ENCODE results near the gene ULK2.

DNA sequence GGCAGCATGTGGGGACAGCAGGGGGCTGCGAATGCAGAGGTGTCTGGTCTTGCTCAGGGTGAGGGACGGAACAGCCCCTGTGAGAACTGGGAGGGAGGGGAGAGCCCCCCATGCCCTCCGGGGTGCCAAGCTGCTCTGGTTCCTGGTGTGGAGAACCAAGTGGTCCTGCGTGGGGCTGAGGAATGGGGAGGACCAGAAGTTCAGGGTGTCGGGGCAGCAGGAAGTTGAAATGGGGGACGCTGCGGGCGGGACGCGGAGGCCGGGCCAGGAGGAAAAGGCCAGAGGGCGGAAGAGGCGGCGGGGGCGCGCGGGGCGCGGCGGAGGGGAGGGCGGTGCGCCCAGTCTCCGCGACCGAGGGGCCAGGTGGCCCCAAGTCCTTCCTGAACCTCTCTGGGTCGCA is 123.2 kb downstream of the ULK2 start:
- TF ChIP-seq, protein P1, sequence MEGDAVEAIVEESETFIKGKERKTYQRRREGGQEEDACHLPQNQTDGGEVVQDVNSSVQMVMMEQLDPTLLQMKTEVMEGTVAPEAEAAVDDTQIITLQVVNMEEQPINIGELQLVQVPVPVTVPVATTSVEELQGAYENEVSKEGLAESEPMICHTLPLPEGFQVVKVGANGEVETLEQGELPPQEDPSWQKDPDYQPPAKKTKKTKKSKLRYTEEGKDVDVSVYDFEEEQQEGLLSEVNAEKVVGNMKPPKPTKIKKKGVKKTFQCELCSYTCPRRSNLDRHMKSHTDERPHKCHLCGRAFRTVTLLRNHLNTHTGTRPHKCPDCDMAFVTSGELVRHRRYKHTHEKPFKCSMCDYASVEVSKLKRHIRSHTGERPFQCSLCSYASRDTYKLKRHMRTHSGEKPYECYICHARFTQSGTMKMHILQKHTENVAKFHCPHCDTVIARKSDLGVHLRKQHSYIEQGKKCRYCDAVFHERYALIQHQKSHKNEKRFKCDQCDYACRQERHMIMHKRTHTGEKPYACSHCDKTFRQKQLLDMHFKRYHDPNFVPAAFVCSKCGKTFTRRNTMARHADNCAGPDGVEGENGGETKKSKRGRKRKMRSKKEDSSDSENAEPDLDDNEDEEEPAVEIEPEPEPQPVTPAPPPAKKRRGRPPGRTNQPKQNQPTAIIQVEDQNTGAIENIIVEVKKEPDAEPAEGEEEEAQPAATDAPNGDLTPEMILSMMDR (IDR thresholded peaks at IDR 0.05): no peak
- TF ChIP-seq EZH2 (IDR thresholded peaks at IDR 0.05): no peak
- no peak for TF ChIP-seq EZH2phosphoT487 (IDR thresholded peaks at IDR 0.05)

Measured in neural progenitor cell (in vitro differentiated cells).